Stimulated activated CD8-positive, alpha-beta memory T cell treated with anti-CD3 and anti-CD28 coated beads, Interleukin-2, amount 100 ng/mL, for 1 hour (primary cell): ENCODE measurements around the gene RGS6.

Source experiments
- DNase-seq, 2 donors: peaks; one replicate each; pipeline ENCODE4 v3.0.0-alpha.2; 2020; ENCODE audit warnings: low read depth in 2 of 2

RGS6 gene

GRCh38 chr14:72499746-72500145 is 567.5 kb downstream of the RGS6 start:
- no peak for DNase-seq

GRCh38 chr14:72500234-72500838 is 568.1 kb downstream of the RGS6 start:
- no peak for DNase-seq

- DNase-seq, result no peak
Measured at GRCh38 chr14:72501439-72501838, 569.2 kb downstream of the RGS6 start.

GRCh38 chr14:72503271-72503670 is 571.0 kb downstream of the RGS6 start:
- DNase-seq, result no peak

- DNase-seq, result no peak
Measured at GRCh38 chr14:72503696-72504368, 571.6 kb downstream of the RGS6 start.

DNA sequence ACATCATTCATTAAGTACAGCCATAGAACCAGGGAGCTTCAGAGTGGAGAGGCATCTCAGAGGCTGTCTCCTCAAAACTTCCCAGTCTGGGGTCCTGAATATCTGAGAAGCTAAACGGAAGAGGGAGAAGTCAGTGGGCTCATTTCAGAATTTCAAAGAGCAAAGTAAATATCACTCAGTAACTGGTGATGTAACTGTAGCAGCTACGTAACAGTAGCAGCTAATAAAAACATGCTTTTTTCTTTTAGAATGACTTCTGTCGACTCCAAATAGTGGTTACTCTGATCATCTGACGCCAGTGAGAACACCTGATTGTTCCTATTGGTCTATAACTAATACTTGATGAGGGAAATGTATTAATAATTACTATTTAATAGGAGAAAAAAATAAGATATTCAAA is 578.3 kb downstream of the RGS6 start:
- no peak for DNase-seq

- no peak for DNase-seq
Measured at GRCh38 chr14:72512281-72512680, 580.1 kb downstream of the RGS6 start.

- DNase-seq, result no peak
Measured at GRCh38 chr14:72512925-72513324, 580.7 kb downstream of the RGS6 start.

DNA sequence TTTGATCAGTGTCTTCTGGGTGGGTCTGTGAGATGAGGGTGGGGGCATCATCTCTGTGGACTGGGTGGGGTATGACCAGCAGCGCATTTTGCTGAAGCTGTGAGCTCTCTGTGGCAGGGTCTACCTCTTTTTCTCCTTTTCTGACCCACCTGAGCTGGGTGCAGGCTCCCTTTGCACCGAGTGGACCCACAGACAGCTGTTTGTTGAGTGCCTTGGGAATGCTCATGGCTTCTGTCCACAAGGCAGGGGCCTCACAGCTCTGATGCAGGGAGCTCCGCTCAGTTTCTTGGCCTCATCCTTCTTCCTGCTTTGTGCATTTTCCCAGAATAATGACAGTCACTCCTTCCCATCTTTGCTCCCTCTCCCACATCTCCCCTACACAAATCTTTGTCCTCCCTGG is 581.1 kb downstream of the RGS6 start:
- DNase-seq, result no peak

GRCh38 chr14:72513965-72514659 is 581.9 kb downstream of the RGS6 start:
- DNase-seq, result no peak

DNA sequence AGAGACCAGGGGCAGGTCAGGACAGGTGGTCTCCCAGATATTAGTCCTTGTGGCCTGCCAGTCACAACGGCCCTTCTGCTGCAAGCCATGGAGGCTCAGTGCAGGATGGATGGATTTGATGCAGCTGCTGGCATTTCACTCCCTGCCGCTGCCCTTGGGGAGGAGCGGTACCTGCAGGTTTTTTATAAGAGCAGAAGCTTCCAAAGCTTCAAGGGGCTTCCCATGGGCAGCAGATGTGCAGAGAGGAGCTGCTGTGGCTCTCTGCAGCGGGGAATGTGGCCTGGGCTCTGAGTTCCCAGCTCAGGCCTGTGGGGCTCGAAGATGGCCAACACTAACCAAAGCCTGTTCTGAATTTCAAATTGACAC is 582.4 kb downstream of the RGS6 start:
- no peak for DNase-seq

DNA sequence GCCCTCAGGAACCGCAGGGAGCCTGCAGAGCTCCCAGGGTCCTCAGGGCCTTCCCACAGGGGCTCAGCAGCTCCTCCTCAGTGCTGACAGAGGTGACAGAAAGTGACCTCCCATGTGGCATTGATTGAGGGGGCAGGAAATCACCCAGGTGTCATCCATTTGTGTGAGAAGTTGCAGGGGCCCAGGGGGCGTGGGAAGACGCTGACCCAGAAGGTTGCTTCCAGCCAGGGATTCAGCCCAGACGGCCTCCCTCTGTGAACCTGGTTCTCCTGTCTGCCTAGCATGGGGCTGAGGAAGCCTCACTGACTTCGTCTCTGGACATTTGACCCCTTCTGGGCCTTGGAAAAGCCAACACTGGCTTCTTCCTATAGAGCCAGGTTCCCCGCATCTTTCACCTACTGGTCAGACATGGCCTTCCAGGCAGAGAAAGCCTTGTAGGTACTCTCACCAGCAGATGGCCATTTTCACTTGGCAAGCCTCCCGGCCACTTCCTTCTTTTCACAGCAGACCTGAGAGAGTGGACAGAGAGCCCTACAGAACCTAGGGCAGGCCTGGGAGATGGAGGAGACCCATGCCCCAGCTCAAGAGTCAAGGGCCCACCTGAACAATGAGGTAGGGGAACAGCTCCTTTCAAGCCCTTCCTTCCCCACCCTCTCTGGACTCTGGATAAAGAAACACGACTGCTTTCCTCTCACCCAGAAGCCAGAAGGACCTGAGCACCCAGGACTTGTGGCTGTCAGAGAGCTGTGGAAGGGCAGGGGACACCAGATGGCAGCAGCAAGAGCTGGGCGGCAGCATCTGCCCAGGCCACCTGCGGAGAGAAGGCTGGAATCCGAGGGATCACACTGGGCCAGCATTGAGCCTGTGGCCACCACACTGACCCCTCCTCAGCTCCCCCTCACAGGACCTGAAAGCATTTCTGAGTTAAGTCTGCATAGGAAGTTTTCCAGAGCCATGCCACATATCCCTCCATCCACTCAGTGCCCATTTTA is 583.8 kb downstream of the RGS6 start:
- DNase-seq, result no peak

DNA sequence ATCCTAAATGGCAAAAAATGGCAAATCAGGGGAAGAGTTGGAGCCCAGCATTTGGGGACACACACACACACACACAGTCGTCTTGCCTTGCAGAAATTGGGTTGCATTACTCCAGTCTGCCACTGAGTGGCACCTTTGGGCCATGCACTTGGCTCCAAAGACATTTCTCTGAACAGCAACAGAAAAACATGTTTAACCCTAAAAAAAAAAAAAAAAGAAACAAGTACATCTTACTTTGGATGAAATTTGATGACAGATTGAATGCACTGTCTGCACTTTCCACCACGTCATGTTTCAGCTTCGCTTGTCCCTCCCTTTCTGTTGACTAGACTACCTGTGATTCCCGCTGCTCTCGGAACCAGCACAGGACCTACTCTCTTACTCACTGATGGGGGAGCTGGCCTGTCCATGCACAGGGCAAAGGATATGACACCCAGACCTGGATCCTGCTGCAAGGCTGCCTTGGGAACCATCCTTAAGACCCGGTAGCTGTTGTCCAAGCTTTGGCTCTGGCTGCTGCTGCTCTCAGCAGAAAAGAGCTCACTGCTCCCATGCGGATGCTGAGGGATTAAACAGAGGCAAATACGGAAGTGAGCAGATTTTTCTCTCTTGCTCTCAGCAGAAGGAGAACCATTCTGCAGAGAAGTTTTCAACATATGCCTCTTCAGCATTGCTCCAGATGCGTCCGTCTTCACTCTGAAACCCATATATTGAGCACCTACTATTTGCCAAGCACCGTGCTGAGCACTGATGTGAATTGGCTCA is 584.9 kb downstream of the RGS6 start:
- DNase-seq, result peak; percentile 36 to 39

DNA sequence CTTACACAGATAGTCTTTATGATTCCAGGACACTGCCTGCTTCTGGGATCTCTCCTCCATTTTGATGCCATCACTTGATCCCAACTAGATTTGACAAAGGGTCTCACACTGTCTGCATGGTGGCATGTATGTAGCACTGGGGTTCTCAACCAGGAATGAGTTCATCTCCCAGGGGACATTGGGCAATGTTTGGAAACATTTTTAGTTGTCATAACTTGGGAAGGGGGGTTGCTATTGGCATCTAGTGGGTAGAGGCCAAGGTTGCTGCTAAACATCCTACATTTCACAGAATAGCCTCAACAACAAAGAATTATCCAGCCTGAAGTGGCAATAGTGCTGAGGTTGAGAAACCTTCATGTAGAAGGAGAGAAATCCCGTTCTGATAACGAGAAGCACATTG is 585.5 kb downstream of the RGS6 start:
- no peak for DNase-seq

DNA sequence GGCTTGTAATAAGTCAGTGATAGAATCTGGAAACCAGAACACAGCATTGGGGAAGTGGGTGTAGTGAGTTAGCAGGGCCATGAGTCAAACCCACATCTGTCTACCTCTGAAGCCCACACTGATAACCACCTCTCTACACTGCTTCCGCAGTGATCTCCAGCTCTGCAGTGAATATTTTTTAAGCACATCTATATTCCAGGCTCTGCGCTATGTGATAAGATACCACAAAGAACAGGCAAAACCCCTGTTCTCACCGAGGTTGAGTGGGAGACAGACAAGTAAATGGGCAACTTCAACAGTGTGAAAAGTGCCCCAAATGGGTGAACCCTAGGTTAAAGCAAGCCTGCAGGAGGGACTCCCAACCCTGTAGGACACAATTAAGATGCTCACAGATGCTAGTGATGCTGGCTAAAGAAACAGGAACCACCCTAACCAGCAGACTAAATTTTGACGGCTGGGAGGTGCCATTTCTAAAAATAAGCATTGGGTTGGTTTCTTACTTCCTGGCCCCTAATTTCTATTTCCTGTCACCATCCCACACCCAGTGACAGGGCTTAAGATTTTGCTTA is 586.7 kb downstream of the RGS6 start:
- peak; percentile 8 to 29 for DNase-seq

DNA sequence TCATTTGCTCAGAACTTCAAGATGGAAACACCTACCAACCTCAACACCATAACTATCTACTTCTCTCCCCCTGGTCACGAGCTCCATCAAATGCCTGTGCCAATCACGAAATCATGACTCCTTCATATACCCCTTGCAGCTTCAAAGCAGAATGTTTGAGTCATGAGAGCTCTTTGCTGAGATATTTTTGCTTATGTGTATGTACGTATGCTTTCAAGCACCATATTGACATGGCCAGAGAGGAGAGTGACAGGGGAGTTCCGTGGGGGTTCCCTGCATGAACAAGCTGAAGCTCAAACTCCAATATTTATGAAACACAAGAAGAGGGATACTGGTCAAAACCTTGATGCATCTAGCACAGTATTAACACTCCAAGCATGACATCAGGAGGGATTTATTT is 587.3 kb downstream of the RGS6 start:
- DNase-seq, result no peak

GRCh38 chr14:72521045-72521444 is 588.8 kb downstream of the RGS6 start:
- no peak for DNase-seq

DNA sequence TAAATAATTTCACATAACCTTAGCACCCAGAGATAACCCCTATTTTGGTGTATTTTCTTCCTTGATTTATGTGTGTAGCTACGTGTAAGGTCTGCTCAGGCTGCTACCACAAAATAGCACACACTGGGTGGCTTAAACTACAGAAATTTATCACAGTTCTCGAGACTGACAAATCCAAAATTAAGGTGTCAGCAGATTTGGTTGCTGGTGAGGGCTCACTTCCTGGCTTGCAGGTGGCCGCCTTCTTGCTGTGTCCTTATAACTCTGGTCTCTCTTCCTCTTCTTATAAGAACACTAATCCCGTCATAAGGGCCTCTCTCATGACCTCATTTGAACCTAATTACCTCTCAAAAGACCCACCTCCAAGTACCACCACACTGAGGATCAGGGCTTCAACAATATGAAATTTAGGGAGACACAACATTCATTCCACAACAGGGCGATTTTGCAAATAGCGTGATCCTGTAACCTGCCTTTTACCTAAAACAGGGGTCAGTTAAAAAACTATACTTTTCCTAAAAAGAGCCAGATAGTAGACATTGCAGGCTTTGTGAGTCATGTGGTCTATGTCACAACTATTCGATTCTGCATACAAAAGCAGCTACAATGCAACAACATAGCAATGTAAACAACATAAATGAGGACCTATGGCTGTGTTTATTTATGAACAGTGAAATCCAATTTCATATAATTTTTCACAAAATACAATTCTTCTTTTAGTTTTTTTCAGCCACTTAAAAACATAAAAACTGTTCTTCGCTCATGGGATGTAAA is 589.9 kb downstream of the RGS6 start:
- DNase-seq, result no peak

DNA sequence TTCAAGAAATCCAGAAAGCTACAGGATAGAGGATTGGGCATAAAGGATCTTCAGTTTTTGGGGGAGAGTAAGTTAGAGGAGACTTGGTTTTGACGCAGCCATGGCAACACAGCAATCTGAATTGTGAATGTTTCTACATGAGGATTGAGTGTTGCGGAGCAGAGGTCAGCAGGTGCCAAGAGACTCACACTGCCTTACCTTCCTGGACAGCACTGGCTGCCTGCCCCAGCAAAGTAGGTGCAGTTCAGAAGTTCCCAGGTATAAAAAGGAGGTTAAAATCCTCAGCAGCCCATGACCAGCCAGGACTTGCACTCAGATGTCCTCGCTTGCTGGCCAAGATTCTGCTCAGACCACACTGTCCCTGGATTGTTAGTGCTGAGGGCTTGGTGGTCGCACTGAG is 590.6 kb downstream of the RGS6 start:
- DNase-seq, result no peak
